Hepatic stellate cell (primary cell): ENCODE data around the gene OTX1.
A peak's percentile ranks its signal among the peaks of the same experiment; 100 is the strongest.

Source experiments
- DNase-seq: peaks from one replicate; pipeline ENCODE4 v3.0.0; 2011; ENCODE audit warnings: low spot score

OTX1 gene

GRCh38 chr2:63047321-63048279, 3.0 kb upstream of the OTX1 start:
- DNase-seq: no peak

GRCh38 chr2:63048367-63049171, 2.1 kb upstream of the OTX1 start:
- no peak for DNase-seq

GRCh38 chr2:63049211-63049969, 1.2 kb upstream of the OTX1 start:
- no peak for DNase-seq

GRCh38 chr2:63049970-63050333, 678 bp upstream of the OTX1 start:
- DNase-seq: peak; percentile 67

GRCh38 chr2:63051042-63051794, 588 bp downstream of the OTX1 start:
- no peak for DNase-seq

- DNase-seq: no peak
Measured at GRCh38 chr2:63051795-63052333, 1.2 kb downstream of the OTX1 start.

GRCh38 chr2:63052411-63053080, 1.9 kb downstream of the OTX1 start:
- DNase-seq: no peak

GRCh38 chr2:63053081-63053888, 2.7 kb downstream of the OTX1 start:
- DNase-seq: no peak

- no peak for DNase-seq
Measured at GRCh38 chr2:63053889-63054602, 3.4 kb downstream of the OTX1 start.

- DNase-seq: no peak
Measured at GRCh38 chr2:63054841-63055225, 4.2 kb downstream of the OTX1 start.

GRCh38 chr2:63055226-63056106, 4.8 kb downstream of the OTX1 start:
- no peak for DNase-seq

- DNase-seq: no peak
Measured at GRCh38 chr2:63056107-63057050, 5.7 kb downstream of the OTX1 start.

GRCh38 chr2:63057249-63058143, 6.9 kb downstream of the OTX1 start:
- no peak for DNase-seq

- no peak for DNase-seq
Measured at GRCh38 chr2:63058144-63058920, 7.7 kb downstream of the OTX1 start.
